GM19455 (cell line): ENCODE results near the gene INO80C.
"Not testable (repeated sequence)": the region's sequence is repeated elsewhere in the genome, so short reads cannot be mapped to it uniquely, and the experiment has no call there.

Source experiments
- ATAC-seq: cut with Tn5 transposase; IDR thresholded peaks from one replicate; pipeline ENCODE4 v1.9.1; 2021; ENCODE audit not compliant: unreplicated experiment

INO80C gene

DNA sequence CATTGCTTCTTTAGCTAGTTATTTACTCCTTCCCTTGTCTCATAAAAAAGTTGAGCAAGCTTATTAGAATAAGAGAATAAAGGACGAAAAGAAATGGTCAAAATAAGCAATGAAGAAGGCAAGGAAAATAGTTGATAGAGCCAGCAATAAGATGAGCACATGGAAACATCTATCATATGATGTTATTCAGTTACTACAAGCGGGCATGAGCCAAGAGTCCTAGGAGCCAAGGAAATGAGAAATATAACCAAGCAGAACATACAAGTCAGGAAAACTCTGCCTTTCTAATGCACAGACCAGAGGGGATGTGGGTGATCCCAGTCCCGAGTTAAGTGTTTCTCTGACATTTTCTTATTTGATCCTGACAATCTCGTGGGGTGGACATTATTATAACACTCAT is 33.9 kb downstream of the INO80C start:
- ATAC-seq = no peak

DNA sequence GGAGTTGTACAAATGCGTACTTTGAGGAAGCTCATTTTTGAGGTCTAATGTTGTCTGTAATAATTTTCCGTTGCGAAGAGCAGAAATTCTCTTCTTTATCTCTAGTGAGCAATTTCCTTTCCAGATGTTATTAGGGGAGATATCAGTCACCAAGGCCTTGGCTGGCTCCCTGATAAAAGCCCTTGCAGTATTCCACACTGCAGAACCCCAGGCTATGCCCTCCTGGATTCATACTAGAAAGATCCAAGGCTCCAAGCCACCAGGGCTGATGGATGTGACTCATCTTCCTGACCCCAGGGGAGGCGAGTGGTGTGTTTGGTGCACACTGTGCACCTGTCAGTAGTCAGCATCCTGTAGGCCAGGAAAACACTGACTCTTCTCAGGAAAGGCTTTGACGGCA is 34.7 kb downstream of the INO80C start:
- no peak for ATAC-seq

DNA sequence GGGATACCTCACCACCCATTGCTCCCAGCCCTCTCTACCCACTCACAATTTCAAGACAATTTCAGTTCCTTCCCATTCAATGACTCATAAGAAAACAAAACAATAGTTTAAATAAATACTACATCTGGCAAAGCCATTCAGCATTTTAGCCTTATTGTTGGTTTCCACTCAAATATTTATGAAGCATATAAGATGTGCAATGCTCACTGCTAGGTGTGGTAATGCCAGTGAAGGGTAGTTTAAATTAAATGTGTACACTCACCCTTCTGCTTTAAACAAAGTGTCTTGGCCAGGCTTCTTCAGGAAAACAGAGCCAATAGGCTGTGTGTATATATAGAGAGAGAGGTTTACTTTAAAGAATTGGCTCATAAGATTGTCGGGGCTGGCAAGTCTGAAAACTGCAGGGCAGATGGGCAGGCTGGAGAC is 37.0 kb downstream of the INO80C start:
- ATAC-seq = no peak

DNA sequence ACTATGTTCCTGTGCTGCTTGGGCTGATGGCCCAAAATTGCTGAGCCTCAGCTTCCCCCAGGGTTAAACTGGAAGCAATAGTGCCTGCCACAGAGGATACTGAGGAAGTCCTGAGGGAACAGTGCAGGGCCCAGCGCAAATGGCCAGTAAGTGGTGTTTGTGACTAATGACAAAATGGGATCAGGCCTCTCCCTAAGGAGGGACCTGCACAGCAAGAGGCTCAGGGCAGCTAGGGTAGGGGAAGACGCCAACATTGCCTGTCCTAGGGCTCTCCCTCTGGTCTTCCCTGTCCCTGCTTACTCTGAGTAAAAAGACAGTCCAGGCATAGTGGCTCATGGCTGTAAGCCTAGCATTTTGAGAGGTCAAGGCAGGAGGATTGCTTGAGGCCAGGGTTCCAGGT is 37.8 kb downstream of the INO80C start:
- ATAC-seq = no peak

DNA sequence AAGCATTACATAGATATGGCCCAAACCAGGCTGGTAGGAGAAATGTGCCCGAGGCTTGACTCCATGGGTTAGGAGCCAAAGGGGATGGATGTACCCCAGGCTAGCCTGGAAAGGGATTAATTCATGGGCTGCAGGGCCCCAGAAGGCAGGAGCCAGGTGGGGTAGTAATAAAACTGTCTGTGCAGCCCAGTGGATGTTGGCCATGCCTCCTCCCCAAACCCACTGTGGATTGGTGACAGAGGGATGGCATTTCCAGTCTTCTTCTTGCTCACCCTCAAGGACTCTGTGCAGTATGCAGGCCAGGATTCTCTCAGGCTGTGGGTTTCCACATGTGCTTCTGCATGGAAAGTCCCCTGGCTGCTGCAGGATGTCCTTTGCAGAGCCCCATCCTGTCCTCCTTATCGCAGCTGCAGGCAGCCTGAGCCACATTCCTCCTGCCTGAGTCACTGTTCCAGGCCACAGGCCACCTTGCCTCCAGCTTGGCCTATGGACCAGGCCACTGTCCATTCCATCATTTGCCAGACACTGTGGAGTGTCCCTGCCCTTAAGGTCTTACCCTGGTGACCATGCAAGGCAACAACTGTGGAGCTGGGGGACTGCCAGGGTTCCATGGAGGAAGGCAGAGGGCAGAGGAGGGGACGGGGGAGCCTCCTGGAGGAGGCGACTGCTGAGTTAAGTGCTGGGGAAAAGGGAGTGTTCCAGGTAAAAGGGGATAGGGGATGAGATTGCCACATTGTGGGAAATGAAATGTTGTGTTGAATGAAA is 38.9 kb downstream of the INO80C start:
- no peak for ATAC-seq

DNA sequence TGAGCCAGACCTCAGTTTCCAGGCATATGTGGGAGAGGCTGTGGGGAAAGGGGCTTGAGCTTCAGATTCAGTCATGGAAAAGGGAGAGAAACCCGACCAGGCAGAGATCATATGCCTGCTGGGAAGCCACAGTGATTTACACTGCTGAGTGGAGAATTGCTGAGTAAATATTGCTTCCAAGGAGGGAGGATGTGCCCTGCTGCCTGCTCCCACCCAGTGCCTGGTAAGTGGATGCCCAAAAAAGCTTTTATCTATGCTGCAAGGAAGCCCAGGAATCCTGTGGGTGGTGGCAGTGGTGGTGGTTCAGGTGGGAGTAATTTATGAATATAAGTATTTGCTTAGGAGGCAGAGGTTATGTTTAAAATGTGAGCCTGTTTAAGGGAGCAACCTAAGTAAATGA is 39.5 kb downstream of the INO80C start:
- no peak for ATAC-seq

DNA sequence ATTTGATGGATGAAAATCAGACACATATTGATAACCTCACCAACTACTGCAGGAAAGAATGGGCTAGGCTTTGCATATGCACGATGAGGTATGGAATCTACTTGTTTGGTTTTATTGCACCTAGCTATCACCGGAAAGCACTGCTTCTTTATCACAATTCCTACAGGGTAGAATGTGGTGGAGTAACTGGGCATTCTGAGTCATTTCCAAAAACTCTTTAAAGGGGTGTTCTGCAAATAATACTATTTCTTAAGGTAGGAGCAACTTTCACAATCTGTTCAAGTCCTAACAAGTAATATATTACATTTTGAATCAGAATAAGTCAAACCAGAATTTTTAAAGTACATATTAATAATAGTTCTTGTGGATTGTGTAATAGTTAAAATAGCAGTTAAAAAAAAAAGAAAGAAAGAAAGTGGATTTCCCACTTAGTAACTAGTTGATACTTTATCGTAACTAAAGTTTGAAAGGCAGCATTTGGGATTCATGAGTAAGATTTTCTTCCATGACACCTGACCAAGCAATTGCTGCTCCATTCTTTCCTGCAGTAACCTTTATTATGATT is 40.5 kb downstream of the INO80C start:
- no peak for ATAC-seq

DNA sequence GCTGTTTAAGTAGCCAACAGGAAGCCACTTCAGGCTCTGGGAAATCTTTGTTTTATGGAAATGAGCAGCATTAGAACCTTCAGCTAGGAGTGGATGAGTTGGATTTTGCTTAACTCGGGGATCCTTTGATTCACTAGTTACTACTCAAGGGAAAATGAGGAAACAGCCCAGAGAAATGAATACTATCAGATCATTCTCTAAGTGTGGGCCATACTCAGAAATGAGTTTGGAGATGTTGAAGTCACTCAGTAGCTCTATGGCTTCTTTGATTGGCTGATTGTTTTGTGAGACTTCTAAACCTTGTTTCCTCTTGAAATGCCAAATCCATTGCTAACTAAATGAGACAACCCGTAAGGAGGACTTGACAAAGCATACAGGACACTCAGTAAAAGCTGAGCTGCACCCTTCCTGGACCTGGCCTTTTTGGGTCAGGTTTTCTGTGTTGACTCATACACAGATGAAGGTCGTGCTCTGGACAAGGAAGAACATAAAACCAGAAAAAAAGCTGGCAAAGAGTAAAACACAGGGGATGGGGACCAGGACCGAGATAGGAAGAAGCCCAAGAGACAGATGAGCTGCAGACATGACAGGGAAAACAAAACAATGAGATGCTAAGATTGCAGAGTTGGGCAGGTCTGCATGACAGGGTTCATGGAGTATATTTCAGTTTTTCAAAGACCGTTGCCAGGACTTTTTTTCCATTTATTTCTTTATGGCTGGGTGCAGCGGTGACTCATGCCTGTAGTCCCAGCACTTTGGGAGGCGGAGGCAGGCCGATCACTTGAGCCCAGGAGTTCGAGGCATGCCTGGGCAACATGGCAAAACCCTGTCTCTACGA is 41.6 kb downstream of the INO80C start:
- ATAC-seq = no peak

DNA sequence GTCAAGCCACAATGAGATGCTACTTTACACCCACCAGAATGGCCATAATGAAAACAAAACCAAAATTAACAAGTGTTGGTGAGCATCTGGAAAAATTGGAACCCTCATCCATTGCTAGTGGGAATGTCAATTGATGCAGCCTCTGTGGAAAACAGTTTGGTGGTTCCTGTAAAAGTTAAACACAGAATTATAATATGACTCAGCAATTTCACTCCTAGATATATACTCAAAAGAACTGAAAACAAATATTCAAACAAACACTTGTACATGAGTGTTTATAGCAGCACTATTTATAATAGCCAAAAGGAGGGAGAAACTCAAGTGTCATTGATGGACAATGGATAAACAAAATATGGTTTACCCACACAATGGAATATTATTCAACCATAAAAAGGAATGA is 43.0 kb downstream of the INO80C start:
- no peak for ATAC-seq

DNA sequence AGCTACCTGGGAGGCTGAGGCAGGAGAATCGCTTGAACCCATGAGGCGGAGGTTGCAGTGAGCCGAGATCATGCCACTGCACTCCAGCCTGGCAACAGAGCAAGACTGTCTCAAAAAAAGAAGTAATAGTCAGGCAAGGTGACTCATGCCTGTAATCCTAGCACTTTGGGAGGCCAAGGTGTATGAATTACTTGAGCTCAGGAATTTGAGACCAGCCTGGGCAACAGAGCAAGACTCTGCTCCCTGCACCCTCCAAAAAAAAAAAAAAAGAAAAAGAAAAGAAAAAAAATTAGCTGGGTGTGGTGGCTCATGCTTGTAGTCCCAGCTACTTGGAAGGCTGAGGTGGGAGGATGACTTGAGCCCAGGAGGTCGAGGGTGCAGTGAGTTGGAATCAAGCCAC is 44.7 kb downstream of the INO80C start:
- ATAC-seq = not testable (repeated sequence)

DNA sequence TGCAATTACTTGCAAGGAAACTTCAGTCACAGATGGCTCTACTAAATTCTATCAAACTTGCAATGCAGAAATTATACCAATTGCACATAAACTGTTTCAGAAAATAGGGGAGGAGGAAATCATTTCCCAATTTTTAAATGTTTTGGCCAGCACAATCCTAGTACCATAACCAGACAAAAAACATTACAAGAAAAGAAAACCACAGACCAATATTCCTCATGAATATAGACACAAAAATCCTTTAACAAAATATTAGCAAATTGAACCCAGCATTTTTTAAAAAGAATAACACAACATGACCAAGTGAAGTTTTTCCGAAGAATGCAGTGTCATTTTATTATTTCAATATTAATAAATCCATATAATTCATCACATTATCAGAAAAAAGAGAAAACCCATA is 45.8 kb downstream of the INO80C start:
- ATAC-seq = no peak

DNA sequence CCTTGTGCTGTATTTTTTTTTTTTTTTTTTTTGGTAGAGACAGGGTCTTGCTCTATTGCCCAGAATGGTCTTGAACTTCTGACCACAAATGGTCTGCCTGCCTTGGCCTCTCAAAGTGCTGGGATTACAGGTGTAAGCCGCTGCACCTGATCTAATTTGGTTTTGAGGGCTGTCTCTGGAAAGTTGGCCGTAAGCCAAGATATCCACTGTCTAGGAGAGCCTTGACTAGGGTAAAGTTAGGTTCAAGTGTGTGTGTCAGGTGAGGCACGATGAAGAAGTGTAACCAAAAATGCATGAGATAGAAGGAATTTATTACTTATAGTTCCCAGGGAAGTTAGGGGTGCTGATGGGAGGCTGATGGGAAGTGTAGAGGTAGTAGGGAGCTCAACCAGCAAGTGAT is 46.7 kb downstream of the INO80C start:
- no peak for ATAC-seq

DNA sequence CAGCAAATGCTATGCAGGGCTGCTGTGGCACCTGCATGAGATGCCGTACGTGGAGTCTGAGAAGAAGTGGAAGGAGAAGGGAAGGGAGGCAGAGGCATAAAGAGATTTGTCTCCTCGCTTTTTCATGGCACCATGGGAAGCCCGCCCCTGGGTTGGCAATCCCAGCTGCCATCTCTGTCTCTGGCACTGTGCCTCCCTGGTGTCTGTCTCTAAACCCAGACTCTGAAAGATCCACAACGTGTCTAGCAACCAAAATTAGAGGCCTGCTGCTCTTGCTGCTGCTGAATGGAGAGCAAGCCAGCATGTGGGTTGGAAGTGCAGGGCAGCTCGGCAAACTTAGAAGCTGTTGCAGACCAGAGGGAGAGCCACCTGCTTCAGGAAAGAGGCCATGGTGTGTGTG is 53.1 kb downstream of the INO80C start:
- no peak for ATAC-seq

DNA sequence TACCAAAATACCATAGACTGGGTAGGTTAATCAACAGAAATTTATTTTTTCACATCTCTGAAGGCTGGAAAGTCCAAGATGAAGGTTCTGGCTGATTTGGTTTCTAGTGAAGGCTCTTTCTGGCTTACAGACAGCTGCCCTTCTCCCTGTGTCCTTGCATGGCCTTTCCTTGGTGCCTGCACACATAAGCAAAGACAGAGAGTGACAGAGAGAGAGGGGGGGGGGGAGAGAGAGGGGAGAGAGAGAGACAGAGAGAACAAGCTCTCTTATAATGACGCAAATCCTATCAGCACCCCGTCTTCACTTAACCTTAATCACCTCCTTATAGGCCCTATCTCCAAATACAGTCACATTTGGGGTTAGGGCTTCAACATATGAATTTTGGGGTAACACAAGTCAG is 53.9 kb downstream of the INO80C start:
- no peak for ATAC-seq

DNA sequence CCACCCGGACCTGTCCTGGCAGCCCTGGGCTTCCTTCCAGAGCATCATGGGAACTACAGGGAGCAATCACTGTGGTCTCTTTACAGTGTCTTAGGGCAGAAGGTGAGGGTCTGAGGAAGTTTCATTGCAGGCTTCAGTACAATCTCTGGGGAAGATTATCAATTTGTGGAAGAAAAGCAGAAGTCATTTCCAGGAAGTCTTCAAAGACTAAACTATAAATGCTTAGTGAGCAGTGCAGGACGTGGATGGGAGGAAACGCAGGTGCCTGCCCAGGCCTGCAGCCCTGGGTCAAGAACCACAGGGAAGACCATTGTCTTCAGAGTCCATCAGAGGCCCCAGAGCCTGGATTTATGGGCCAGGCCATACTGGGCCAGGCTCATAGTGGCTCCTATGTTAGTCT is 54.3 kb downstream of the INO80C start:
- no peak for ATAC-seq

DNA sequence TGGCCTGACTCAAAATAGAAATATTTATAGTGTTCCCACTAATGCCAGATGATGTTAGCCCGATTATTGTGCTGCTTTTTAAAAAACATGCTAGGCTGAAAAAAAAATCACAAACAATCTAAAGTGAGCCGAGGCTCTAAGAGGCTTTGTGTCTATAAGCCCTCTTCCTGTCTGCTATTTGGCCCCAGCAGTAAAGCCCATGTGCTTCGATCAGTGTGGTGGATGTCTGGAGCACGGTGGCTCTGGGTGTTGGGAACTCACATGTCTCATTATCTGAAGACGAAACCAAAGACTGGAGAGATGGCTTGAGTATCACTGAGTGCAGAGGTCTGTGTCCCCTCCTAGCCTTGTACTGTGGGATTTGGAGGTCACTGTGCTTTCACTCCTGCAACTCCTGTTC is 55.1 kb downstream of the INO80C start:
- no peak for ATAC-seq

DNA sequence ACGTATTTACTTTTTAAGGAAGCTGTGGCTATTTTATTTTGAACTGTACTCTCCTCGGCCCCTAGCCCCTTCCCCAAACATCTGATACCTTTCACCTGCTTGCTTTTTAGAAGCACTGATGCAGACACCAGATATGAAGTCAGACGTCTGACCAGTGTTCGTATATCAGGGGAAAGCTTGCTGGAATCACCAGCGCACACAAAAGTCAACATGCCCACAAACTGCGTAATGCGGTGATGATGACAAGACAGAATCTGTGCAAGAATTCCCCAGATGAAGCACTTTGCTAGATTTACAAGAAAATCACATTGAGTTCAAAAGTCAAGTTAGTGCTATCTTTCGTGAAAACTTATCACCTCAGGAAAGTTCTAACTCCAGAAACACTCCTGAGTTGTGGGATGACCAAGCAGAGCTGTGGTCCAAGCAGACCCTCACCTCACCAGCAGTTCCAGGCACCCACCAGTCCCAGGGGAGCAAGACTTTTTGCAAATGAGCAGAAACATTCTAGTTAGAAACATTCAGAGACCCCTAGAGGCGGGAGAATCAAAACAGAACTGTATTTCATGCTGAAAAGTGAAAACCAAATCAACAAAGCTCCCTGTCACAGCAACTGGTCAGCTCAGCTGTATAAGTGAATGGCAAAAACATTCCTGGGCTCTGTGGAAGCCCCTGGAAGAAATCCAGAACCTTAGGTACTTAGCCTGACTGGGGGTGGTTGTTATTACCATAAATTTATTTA is 55.7 kb downstream of the INO80C start:
- ATAC-seq = no peak

DNA sequence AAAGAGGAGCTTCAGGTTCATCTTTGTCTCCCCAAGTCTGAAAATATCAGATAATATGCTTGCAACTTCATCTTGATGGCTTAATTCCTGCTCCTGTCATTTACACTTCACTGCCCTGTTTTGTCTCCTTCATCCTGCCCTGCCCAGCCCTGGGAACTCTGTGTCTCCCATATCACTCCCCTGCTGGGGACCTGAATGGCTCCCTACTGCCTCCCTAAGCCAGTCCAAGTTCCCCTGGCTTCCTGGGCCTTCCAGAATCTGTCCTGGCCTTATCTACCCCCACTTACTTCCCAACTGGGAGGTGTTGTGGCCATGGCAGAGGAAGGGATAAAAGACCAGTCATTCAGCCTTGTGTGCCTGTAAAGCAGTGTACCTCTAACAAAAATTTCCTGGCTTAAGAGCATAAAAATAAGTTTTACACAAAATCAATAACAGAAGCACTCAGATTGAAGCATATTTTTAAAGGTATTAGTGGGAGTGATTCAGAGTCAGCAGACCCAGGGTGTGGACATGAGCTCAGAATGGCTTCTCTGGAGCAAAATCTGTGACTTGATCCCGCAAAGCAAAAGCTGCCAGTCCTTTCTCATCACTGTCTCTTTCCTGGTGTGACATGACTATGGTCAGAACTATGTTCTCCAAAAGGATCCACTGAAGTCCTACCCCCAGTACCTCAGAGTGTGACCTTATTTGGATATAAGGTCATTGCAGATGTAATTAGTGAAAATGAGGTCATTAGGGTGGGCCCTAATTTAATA is 59.1 kb downstream of the INO80C start:
- no peak for ATAC-seq

DNA sequence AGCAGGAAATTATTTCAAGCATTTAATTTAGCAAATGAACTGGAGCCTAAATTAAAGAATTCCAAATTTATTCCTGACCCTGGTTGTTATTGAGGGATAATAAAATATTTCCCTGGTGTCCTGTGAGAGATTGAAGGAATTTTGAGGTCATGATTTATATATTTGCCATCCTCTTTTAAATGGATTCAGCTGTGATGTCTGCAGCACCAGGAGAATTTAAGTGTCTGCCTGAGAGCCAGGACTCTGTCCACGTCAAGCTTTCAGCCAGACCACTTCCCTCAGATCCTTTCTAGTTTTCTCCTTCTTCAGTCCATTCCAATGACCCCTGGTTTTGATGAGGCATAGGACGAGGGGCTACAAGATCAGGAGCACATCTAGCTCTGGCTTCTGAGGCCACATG is 59.9 kb downstream of the INO80C start:
- ATAC-seq = no peak

DNA sequence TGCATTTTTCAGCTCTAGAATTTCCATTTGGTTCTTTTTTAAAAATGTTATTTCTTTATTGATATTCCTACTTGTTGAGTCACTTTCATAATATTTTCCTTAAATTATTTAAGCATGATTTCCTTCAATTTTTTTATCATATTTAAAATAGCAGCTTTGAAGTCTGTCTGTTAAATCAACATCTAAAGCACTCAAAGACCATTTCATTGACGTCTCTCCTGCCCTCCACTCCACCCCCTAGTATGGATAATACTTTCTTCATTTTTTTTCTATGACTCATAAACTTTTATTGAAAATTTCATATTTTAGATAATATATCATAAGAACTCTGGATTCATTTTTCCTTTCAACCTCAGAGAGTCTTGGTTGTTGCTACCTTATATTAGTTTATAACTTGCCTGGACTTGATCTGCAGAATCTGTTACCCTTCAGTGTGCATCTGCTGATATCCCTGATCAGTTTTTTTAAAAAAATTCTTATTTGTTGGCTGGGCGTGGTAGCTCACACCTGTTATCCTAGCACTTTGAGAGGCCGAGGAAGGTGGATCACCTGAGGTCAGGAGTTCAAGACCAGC is 61.6 kb downstream of the INO80C start:
- ATAC-seq = no peak
